Mucosa of descending colon (tissue), 3 donors: Measurements from ENCODE around the gene USE1. TPM values are rescaled to one million over a fixed set of nuclear protein-coding genes. Genes with fewer than 3 reads are reported as not detected.

Experiments used
- ATAC-seq: fragments of 200-7000 bp; cut with Tn5 transposase; one replicate; pipeline ENCODE4 v1.9.1; 2020; ENCODE audit warnings: mild to moderate bottlenecking, moderate library complexity
- DNase-seq, 3 donors: peaks; one replicate each; pipeline ENCODE4 v3.0.0-alpha.2; 2020
- H3K36me3 ChIP-seq: fragments of 200-600 bp; one replicate; pipeline ENCODE4 v1.8.0; 2021; ENCODE audit warnings: low read depth, mild to moderate bottlenecking
- H3K4me1 ChIP-seq: fragments of 200-600 bp; one replicate; pipeline ENCODE4 v1.8.0; 2021; ENCODE audit warnings: low read depth, mild to moderate bottlenecking
- H3K4me3 ChIP-seq: fragments of 200-600 bp; one replicate; pipeline ENCODE4 v1.8.0; 2021; ENCODE audit warnings: mild to moderate bottlenecking
- H3K9me3 ChIP-seq: fragments of 200-600 bp; one replicate; pipeline ENCODE4 v1.8.0; 2021; ENCODE audit warnings: mild to moderate bottlenecking
- CTCF ChIP-seq: fragments of 200-600 bp; IDR thresholded peaks from one replicate; pipeline ENCODE4 v1.8.0; 2022; ENCODE audit warnings: antibody characterized with exemption, mild to moderate bottlenecking
- intact Hi-C, 2 donors: fragments of 100-400 bp; cut with DNase I in 1 of 2; cut with micrococcal nuclease in 1 of 2; formaldehyde crosslinking; loops; one replicate each; pipeline versions ENCODE4 v1.11.0 to v1.11.1; 2022; cut with DNase I, micrococcal nuclease
- total RNA-seq, 3 donors: library from RNA; stranded (reverse); fragmentation: NEBNext Ultra II Directional in 2 of 3; extraction: Animal tissue kit (Norgen Biotek cat#: 25700) in 2 of 3; gene quantifications; one replicate each; pipeline versions ENCODE4 v1.2.1 to v1.2.4, GENCODE V29; 2021 to 2023
- donor health status: DM: no; HTN: no; CAD: no; lungs with moderate emphysema.
- donor health status: DM: no; HTN: no; CAD: no.
- donor health status: DM: no; HTN: yes; CAD: no.

USE1 gene
- total RNA-seq, 3 donors from 2014 or later: 17.4 to 31.2 (median 28.0) TPM

GRCh38 chr19:17266026-17266425, 50.9 kb downstream of the USE1 start:
- Histone ChIP-seq H3K36me3 (peaks cover 5% of the 10 kb centered on the region), H3K9me3 (no peaks in the 10 kb centered on the region), H3K4me1 (peaks cover 7% of the 10 kb centered on the region), H3K4me3 (no peak overlapping the region)
- intact Hi-C loops: no loop called here
- ATAC-seq (no peak), DNase-seq (no peak)
- TF ChIP-seq CTCF: no peak

- no peak for DNase-seq
- no peak for ATAC-seq
- peaks cover 5% of the 10 kb centered on the region for H3K36me3 ChIP-seq
- peaks cover 7% of the 10 kb centered on the region for H3K4me1 ChIP-seq
- intact Hi-C loops: no loop called here
- peak overlapping the region; percentile 66 for H3K4me3 ChIP-seq
- no peaks in the 10 kb centered on the region for H3K9me3 ChIP-seq
- TF ChIP-seq CTCF: no peak
Measured at GRCh38 chr19:17266589-17266974, 51.4 kb downstream of the USE1 start.

- intact Hi-C loops: no loop called here
- Histone ChIP-seq H3K4me3 (peak within 1 kb of the TSS; percentile 66), H3K36me3 (peaks cover 5% of the 10 kb centered on the region), H3K4me1 (peaks cover 7% of the 10 kb centered on the region), H3K9me3 (no peaks in the 10 kb centered on the region)
- no peak for TF ChIP-seq CTCF
- DNase-seq (peak; percentile 92 to 98 (median 93)), ATAC-seq (peak; percentile 98)
Measured at GRCh38 chr19:17266975-17267788, 52.0 kb downstream of the USE1 start, which contains the start of gene BABAM1. TSS of gene BABAM1 (plus strand) at chr19:17267443. CDS start at chr19:17268807, 1,364 bp downstream.

- H3K4me3 ChIP-seq: no peak overlapping the region
- peaks cover 7% of the 10 kb centered on the region for H3K4me1 ChIP-seq
- H3K36me3 ChIP-seq: peaks cover 5% of the 10 kb centered on the region
- DNase-seq (no peak), ATAC-seq (no peak)
- TF ChIP-seq CTCF: no peak
- intact Hi-C loops: no loop called here
- no peaks in the 10 kb centered on the region for H3K9me3 ChIP-seq
Measured at GRCh38 chr19:17268754-17269153, 53.6 kb downstream of the USE1 start.

Other genes with a start within 250 kb of the USE1 start
- 1 to 10 TPM; 2.3 to 5.8 (median 3.1) TPM for gene CPAMD8, start 188.5 kb upstream of the USE1 start, total RNA-seq
- gene HAUS8, start 139.9 kb upstream of the USE1 start, total RNA-seq: 10 to 100 TPM; 12.2 to 16.6 (median 13.6) TPM
- 10 to 100 TPM; 73.7 to 91.8 (median 90.8) TPM for gene MYO9B, start 139.6 kb upstream of the USE1 start, total RNA-seq
- gene OCEL1, start 10.9 kb downstream of the USE1 start, total RNA-seq: 100 to 1,000 TPM in 1 of 3 donors, 10 to 100 TPM in 2; 38.1 to 105 (median 58.4) TPM
- gene NR2F6, start 30.6 kb downstream of the USE1 start, total RNA-seq: 100 to 1,000 TPM; 103 to 157 (median 140) TPM
- gene USHBP1, start 49.4 kb downstream of the USE1 start, total RNA-seq: 1 to 10 TPM in 2 of 3 donors, under 1 TPM in 1; 0.52 to 2.6 (median 2.2) TPM
- gene BABAM1, start 52.1 kb downstream of the USE1 start, total RNA-seq: 10 to 100 TPM; 64.6 to 80.3 (median 76.2) TPM
- 1 to 10 TPM in 1 of 3 donors, under 1 TPM in 2; 0.23 to 1.9 (median 0.80) TPM for gene ANKLE1, start 66.5 kb downstream of the USE1 start, total RNA-seq
- gene ABHD8, start 88.1 kb downstream of the USE1 start, total RNA-seq: 10 to 100 TPM in 1 of 3 donors, 1 to 10 TPM in 2; 3.0 to 18.0 (median 4.5) TPM
- gene MRPL34, start 90.5 kb downstream of the USE1 start, total RNA-seq: 100 to 1,000 TPM; 124 to 148 (median 145) TPM
- 10 to 100 TPM; 38.3 to 51.4 (median 48.3) TPM for gene DDA1, start 94.2 kb downstream of the USE1 start, total RNA-seq
- 1 to 10 TPM; 7.1 to 9.4 (median 8.6) TPM for gene ANO8, start 119.5 kb downstream of the USE1 start, total RNA-seq
- gene GTPBP3, start 122.2 kb downstream of the USE1 start, total RNA-seq: 10 to 100 TPM; 16.1 to 24.3 (median 16.8) TPM
- gene PLVAP, start 162.0 kb downstream of the USE1 start, total RNA-seq: 10 to 100 TPM; 22.2 to 42.2 (median 32.8) TPM
- gene CCDC194, start 178.8 kb downstream of the USE1 start, total RNA-seq: under 1 TPM in 2 of 3 donors, not detected in 1; 0.53 to 0.54 TPM
- gene BST2, start 190.3 kb downstream of the USE1 start, total RNA-seq: 10 to 100 TPM in 2 of 3 donors, 1 to 10 TPM in 1; 9.7 to 72.6 (median 28.2) TPM
- 10 to 100 TPM; 42.7 to 53.3 (median 52.1) TPM for gene MVB12A, start 204.7 kb downstream of the USE1 start, total RNA-seq
- gene TMEM221, start 233.3 kb downstream of the USE1 start, total RNA-seq: under 1 TPM in 2 of 3 donors, not detected in 1; 0.34 to 0.51 TPM
- gene NXNL1, start 245.6 kb downstream of the USE1 start, total RNA-seq: not detected